HCT116 (cell line): ENCODE data around the gene AKAP1. TPM values are rescaled to one million over a fixed set of nuclear protein-coding genes. Genes with fewer than 3 reads are reported as not detected.

Experiments used
- ATAC-seq: fragments of 200-7000 bp; cut with Tn5 transposase; 2 replicates; pipeline ENCODE4 v1.9.1; 2020; ENCODE audit warnings: mild to moderate bottlenecking, moderate library complexity
- BruUV-seq: library from RNA; stranded (reverse); fragments of 400-500 nt; replicated peaks from 2 replicates; lab custom pipeline; 2021; lab: Mats Ljungman, UMichigan
- CTCF ChIA-PET: fragments of 300-600 bp; sonication (Branson Sonifier 250); formaldehyde crosslinking; loops from one replicate; lab custom pipeline; 2021; ENCODE audit warnings: antibody characterized with exemption; lab: Charles Lee
- POLR2A ChIA-PET: fragments of 300-600, 350-600 bp; sonication (Branson Sonifier 250); formaldehyde crosslinking; loops from one replicate; lab custom pipeline; 2021; ENCODE audit warnings: antibody characterized with exemption; lab: Charles Lee
- RAD21 ChIA-PET, 2 experiments: fragments of 300-600 bp; sonication (Branson Sonifier 250); formaldehyde crosslinking; loops; one replicate each; lab custom pipeline; 2023; ENCODE audit warnings: low total read pairs in 2 of 2; ENCODE audit not compliant: uncharacterized antibody in 2 of 2, unreplicated experiment in 2 of 2, low non-redundant PET in 1 of 2; lab: Charles Lee
- DNase-seq: peaks from one replicate; pipeline ENCODE4 v3.0.0-alpha.2; 2010; ENCODE audit warnings: low read depth, low spot score
- H2AFZ ChIP-seq: fragments of 200-600 bp; shearing (Covaris generic), sonication (generic); 2 replicates; pipeline ENCODE4 v1.6.1; 2017; ENCODE audit warnings: low read depth, mixed run types, mixed read lengths, antibody characterized with exemption, low read length; ENCODE audit not compliant: poor library complexity, severe bottlenecking
- H3K27ac ChIP-seq: 2 replicates; pipeline ENCODE4 v1.5.1; 2012; ENCODE audit warnings: low read depth, low read length
- H3K27me3 ChIP-seq: fragments of 200-600 bp; sonication (generic); 2 replicates; pipeline ENCODE4 v1.6.1; 2016; ENCODE audit warnings: mixed run types, low read length, mixed read lengths; ENCODE audit not compliant: insufficient read depth
- H3K36me3 ChIP-seq, 2 experiments: fragments of 200-500 bp in 1 of 2; fragments of 200-600 bp in 1 of 2; sonication (Bioruptor generic) in 1 of 2; sonication (generic) in 1 of 2; 2 replicates each; pipeline versions ENCODE4 v1.5.1 to v1.6.1; 2014 to 2016; ENCODE audit warnings: low read length in 2 of 2, inconsistent platforms in 1 of 2, mixed read lengths in 1 of 2, mixed run types in 1 of 2; ENCODE audit not compliant: insufficient read depth in 2 of 2, control insufficient read depth in 1 of 2
- H3K4me1 ChIP-seq, 2 experiments: fragments of 200-600 bp in 1 of 2; sonication (generic) in 1 of 2; 2 replicates each; pipeline versions ENCODE4 v1.5.1 to v1.6.1; 2012 to 2017; ENCODE audit warnings: low read length in 2 of 2, inconsistent platforms in 1 of 2, mild to moderate bottlenecking in 1 of 2, mixed read lengths in 1 of 2, mixed run types in 1 of 2, moderate library complexity in 1 of 2; ENCODE audit not compliant: insufficient read depth in 2 of 2, control insufficient read depth in 1 of 2
- H3K4me2 ChIP-seq: fragments of 200-600 bp; sonication (generic); 2 replicates; pipeline ENCODE4 v1.6.1; 2017; ENCODE audit warnings: mixed run types, low read length, mixed read lengths
- H3K4me3 ChIP-seq, 2 experiments: fragments of 200-600 bp in 1 of 2; sonication (generic) in 1 of 2; replicated peaks in 1 of 2; 2 replicates each; pipeline ENCODE4 v1.5.1; 2011 to 2016; ENCODE audit warnings: low read length in 2 of 2, control low read depth in 1 of 2, low read depth in 1 of 2, mild to moderate bottlenecking in 1 of 2, mixed read lengths in 1 of 2, mixed run types in 1 of 2
- H3K79me2 ChIP-seq: fragments of 200-600 bp; sonication (generic); 2 replicates; pipeline ENCODE4 v1.6.1; 2017; ENCODE audit warnings: mild to moderate bottlenecking, mixed run types, low read length, moderate library complexity, mixed read lengths; ENCODE audit not compliant: insufficient read depth
- H3K9ac ChIP-seq: fragments of 200-600 bp; sonication (generic); 2 replicates; pipeline ENCODE4 v1.6.1; 2016; ENCODE audit warnings: low read length, mixed read lengths
- H3K9me2 ChIP-seq: fragments of 200-600 bp; sonication (generic), shearing (Covaris generic); 2 replicates; pipeline ENCODE4 v1.6.1; 2017; ENCODE audit warnings: mixed run types, mild to moderate bottlenecking, moderate library complexity; ENCODE audit not compliant: insufficient read depth
- H3K9me3 ChIP-seq, 2 experiments: fragments of 200-500 bp in 1 of 2; fragments of 200-600 bp in 1 of 2; sonication (Bioruptor generic) in 1 of 2; sonication (generic) in 1 of 2; 2 replicates each; pipeline ENCODE4 v1.6.1; 2014 to 2017; ENCODE audit warnings: low read length in 2 of 2, mixed read lengths in 2 of 2, inconsistent platforms in 1 of 2, low read depth in 1 of 2, mild to moderate bottlenecking in 1 of 2, mixed run types in 1 of 2, moderate library complexity in 1 of 2; ENCODE audit not compliant: control insufficient read depth in 1 of 2, insufficient read depth in 1 of 2
- H4K20me1 ChIP-seq: fragments of 200-600 bp; sonication (generic), shearing (Covaris generic); 2 replicates; pipeline ENCODE4 v1.6.1; 2017; ENCODE audit warnings: mixed run types, mild to moderate bottlenecking, moderate library complexity; ENCODE audit not compliant: insufficient read depth
- ATF3 ChIP-seq: IDR thresholded peaks from 2 replicates; pipeline ENCODE4 v1.6.1; 2012
- CBX3 ChIP-seq: IDR thresholded peaks from 2 replicates; pipeline ENCODE4 v1.6.1; 2012; ENCODE audit warnings: low read depth
- CTCF ChIP-seq, 3 experiments: fragments of 200-600 bp in 1 of 3; sonication (generic) in 1 of 3; IDR thresholded peaks in 2 of 3; conservative IDR thresholded peaks in 1 of 3; 2 replicates each; pipeline ENCODE4 v1.5.1; 2012 to 2017; ENCODE audit warnings: low read depth in 2 of 3, low read length in 2 of 3, antibody characterized with exemption in 1 of 3, borderline replicate concordance in 1 of 3, control low read depth in 1 of 3, mild to moderate bottlenecking in 1 of 3, mixed read lengths in 1 of 3, mixed run types in 1 of 3, moderate library complexity in 1 of 3; ENCODE audit not compliant: insufficient read depth in 1 of 3
- EGR1 ChIP-seq: IDR thresholded peaks from 2 replicates; pipeline ENCODE4 v1.6.1; 2012; ENCODE audit warnings: low read depth
- ELF1 ChIP-seq: IDR thresholded peaks from 2 replicates; pipeline ENCODE4 v1.6.1; 2012; ENCODE audit warnings: low read depth, borderline replicate concordance
- EZH2phosphoT487 ChIP-seq: fragments of 200-600 bp; IDR thresholded peaks from 2 replicates; pipeline ENCODE4 v1.6.1; 2018; ENCODE audit warnings: antibody characterized with exemption, borderline replicate concordance
- FOSL1 ChIP-seq: IDR thresholded peaks from 2 replicates; pipeline ENCODE4 v1.6.1; 2012; ENCODE audit warnings: low read depth
- POLR2A ChIP-seq: IDR thresholded peaks from 2 replicates; pipeline ENCODE4 v1.7.0; 2011; ENCODE audit warnings: borderline replicate concordance; ENCODE audit not compliant: insufficient read depth, insufficient read length; ENCODE audit errors: extremely low read depth
- POLR2AphosphoS5 ChIP-seq: IDR thresholded peaks from 2 replicates; pipeline ENCODE4 v1.6.1; 2011; ENCODE audit warnings: mild to moderate bottlenecking, low read depth, low read length, moderate library complexity
- RAD21 ChIP-seq: IDR thresholded peaks from 2 replicates; pipeline ENCODE4 v1.6.1; 2012; ENCODE audit warnings: low read depth, mild to moderate bottlenecking
- REST ChIP-seq: IDR thresholded peaks from 2 replicates; pipeline ENCODE4 v1.6.1; 2012; ENCODE audit warnings: low read depth
- SP1 ChIP-seq: IDR thresholded peaks from 2 replicates; pipeline ENCODE4 v1.6.1; 2012; ENCODE audit warnings: low read depth
- SRF ChIP-seq: IDR thresholded peaks from 2 replicates; pipeline ENCODE4 v1.6.1; 2012; ENCODE audit warnings: low read depth
- TCF7L2 ChIP-seq: IDR thresholded peaks from 2 replicates; pipeline ENCODE4 v1.7.0; 2011; ENCODE audit warnings: borderline replicate concordance, inconsistent platforms; ENCODE audit not compliant: insufficient read depth, insufficient read length; ENCODE audit errors: extremely low read depth
- YY1 ChIP-seq: IDR thresholded peaks from 2 replicates; pipeline ENCODE4 v1.6.1; 2011; ENCODE audit warnings: low read length, low read depth, moderate library complexity, mild to moderate bottlenecking; ENCODE audit not compliant: insufficient replicate concordance; ENCODE audit errors: extremely low read depth
- ZBTB33 ChIP-seq: IDR thresholded peaks from 2 replicates; pipeline ENCODE4 v1.6.1; 2011; ENCODE audit warnings: mild to moderate bottlenecking, low read length, moderate library complexity; ENCODE audit not compliant: insufficient replicate concordance; ENCODE audit errors: extremely low read depth
- ZNF274 ChIP-seq: fragments of 200-500 bp; sonication (Bioruptor generic); IDR thresholded peaks from 2 replicates; pipeline ENCODE4 v1.6.1; 2014; ENCODE audit warnings: mild to moderate bottlenecking, low read depth, low read length, inconsistent platforms
- intact Hi-C: fragments of 100-400 bp; cut with micrococcal nuclease; formaldehyde crosslinking; loops from 2 replicates; pipeline ENCODE4 v1.10.0; 2022
- total RNA-seq: library from RNA; stranded (reverse); gene quantifications from one replicate; pipeline ENCODE4 v1.2.1, GENCODE V29; 2021; ENCODE audit not compliant: unreplicated experiment

The AKAP1 gene
- total RNA-seq, 1 experiment from 2014 or later = 51.6 TPM

- TF ChIP-seq TCF7L2 = no peak
- TF ChIP-seq CBX3 = no peak
- TF ChIP-seq EZH2phosphoT487 = no peak
- no peak for TF ChIP-seq CTCF (IDR thresholded peaks at IDR 0.05 in 2 of 3, conservative IDR thresholded peaks at IDR 0.05 in 1 of 3; ENCODE audit: borderline replicate concordance in 1 of 3, insufficient read depth in 1 of 3, low read depth in 2 of 3, low read length in 2 of 3)
- TF ChIP-seq EGR1 = no peak
- TF ChIP-seq, all 23 proteins: peak for 0
These were observed 8.0 kb upstream of the AKAP1 start (continued) for GRCh38 chr17:57077000-57077399.

GRCh38 chr17:57078274-57078673 lies 6.8 kb upstream of the AKAP1 start:
- Histone ChIP-seq H3K36me3 (no peaks in the 10 kb centered on the region), H3K4me3 (no peak overlapping the region), H3K79me2 (no peaks in the 10 kb centered on the region), H3K4me2 (no peak overlapping the region), H2AFZ (no peak overlapping the region), H3K27me3 (no peaks in the 10 kb centered on the region), H3K9me2 (no peaks in the 10 kb centered on the region), H4K20me1 (no peaks in the 10 kb centered on the region), H3K27ac (no peak overlapping the region), H3K9me3 (no peaks in the 10 kb centered on the region), H3K4me1 (peaks cover 0 to 5% of the 10 kb centered on the region in 2 experiments; a peak in 2 of 4 replicates), H3K9ac (no peak overlapping the region)
- intact Hi-C loops = no loop called here
- RAD21 ChIA-PET = no interaction called here
- POLR2A ChIA-PET = no interaction called here
- CTCF ChIA-PET = no interaction called here
- BruUV-seq = no TSS peak
- DNase-seq = no peak
- TF ChIP-seq SP1 = no peak
- TF ChIP-seq SRF = no peak
- TF ChIP-seq POLR2A = no peak
- TF ChIP-seq FOSL1 = no peak
- TF ChIP-seq ATF3 = no peak
- TF ChIP-seq EGR1 = no peak
- TF ChIP-seq ELF1 = no peak
- no peak for TF ChIP-seq REST
- no peak for TF ChIP-seq ZBTB33
- TF ChIP-seq EZH2phosphoT487 = no peak
- no peak for TF ChIP-seq RAD21
- TF ChIP-seq ZNF274 = no peak
- no peak for TF ChIP-seq POLR2AphosphoS5
- no peak for TF ChIP-seq YY1
- TF ChIP-seq CBX3 = no peak
- no peak for ATAC-seq
